AG04450 (cell line): ENCODE data around the gene CAND2. TPM values are rescaled to one million over a fixed set of nuclear protein-coding genes. Genes with fewer than 3 reads are reported as not detected.

ENCODE experiments used
- CTCF ChIA-PET: fragments of 300-600, 350-600 bp; formaldehyde crosslinking; extraction: SDS; loops from one replicate; lab custom pipeline; 2022; ENCODE audit warnings: antibody characterized with exemption, inconsistent platforms; lab: Charles Lee
- POLR2A ChIA-PET: fragments of 350-600 bp; formaldehyde crosslinking; extraction: SDS; loops from one replicate; lab custom pipeline; 2021; ENCODE audit warnings: antibody characterized with exemption, inconsistent platforms; lab: Yijun Ruan, JAX
- DNase-seq: peaks from one replicate; pipeline ENCODE4 v3.0.0-alpha.2; 2011; ENCODE audit warnings: low read depth, low spot score
- H3K27ac ChIP-seq: one replicate; pipeline ENCODE4 v1.5.1; 2012; ENCODE audit warnings: low read depth, low read length, control low read depth
- H3K27me3 ChIP-seq: one replicate; pipeline ENCODE4 v1.6.0; 2012; ENCODE audit warnings: low read length; ENCODE audit not compliant: control insufficient read depth, insufficient read depth
- H3K4me3 ChIP-seq: 2 replicates; pipeline ENCODE4 v1.5.1; 2011; ENCODE audit warnings: mild to moderate bottlenecking, low read depth, low read length, control low read depth
- H3K9me3 ChIP-seq: 2 replicates; pipeline ENCODE4 v1.5.1; 2012; ENCODE audit warnings: low read length; ENCODE audit not compliant: control insufficient read depth, insufficient read depth
- polyA plus RNA-seq: library from polyadenylated mRNA; depleted of rRNA; stranded (reverse); fragments of >200 nt; gene quantifications from 2 replicates; pipeline ENCODE4 v1.2.3, GENCODE V29; 2011
- TF ChIP-seq, protein P1 (sequence below): IDR thresholded peaks from 2 replicates; pipeline ENCODE4 v1.5.1; 2011; ENCODE audit warnings: low read depth, low read length, control low read depth, inconsistent platforms

CAND2 gene
- polyA plus RNA-seq, 1 experiment: 5.8 TPM

DNA sequence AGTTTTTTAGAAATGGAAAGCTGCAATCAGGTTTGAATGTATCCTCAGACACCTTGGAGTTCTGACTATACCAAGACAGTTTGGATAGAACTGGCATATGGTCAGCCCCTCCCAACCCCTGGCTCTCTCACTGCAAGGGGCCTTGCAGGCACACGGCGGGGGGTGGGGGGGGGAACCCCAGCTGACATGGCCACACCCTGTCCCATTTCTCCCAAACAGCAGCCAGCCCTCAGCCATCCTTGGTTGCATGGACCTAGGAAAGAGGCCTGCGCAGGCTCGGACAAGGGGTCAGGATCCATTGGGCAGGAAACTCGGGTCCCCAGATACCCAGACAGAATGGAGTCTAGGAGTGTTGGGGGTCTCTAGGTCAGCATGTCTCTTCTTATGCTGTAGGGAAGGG lies 14.5 kb downstream of the CAND2 start:
- ChIA-PET CTCF (interaction anchor here (0.8 to 2.3 kb wide), 8 partner anchors 9 to 233 kb away, joined by 3 to 11 read pairs (median 5); no protein-coding TSS in a partner anchor), POLR2A (interaction anchor here (0.6 to 2.2 kb wide), 4 partner anchors 14 to 161 kb away, joined by 3 to 14 read pairs (median 9); partner anchors contain the start of genes CAND2 and RPL32)

DNA sequence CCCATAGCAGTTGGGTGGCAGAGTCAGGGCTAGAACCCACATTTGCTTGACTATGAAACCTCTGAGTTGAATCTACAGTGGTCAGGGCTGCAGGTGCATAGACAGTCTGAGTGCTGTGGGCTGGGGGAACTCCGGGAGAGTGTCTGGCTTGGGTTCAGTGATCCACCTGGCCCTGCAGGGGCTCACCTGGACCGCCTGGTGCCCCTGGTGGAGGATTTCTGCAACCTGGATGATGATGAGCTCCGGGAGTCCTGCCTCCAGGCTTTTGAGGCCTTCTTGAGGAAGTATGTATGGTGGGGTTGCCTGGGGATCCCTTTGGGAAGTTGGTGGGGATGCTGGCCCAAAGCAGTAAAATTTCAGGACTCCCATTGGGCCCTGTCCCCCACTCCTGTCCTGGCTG lies 16.3 kb downstream of the CAND2 start:
- CTCF ChIA-PET: interaction anchor here (1.3 kb wide), 1 partner anchor 26 kb away, joined by 3 read pairs; no protein-coding TSS in a partner anchor
- POLR2A ChIA-PET: no interaction called here
- no peak for DNase-seq

More for the DNA sequence above, 14.5 kb downstream of the CAND2 start:
- Histone ChIP-seq H3K27ac (no peak overlapping the region), H3K4me3 (no peak overlapping the region), H3K9me3 (no peaks in the 10 kb centered on the region; the same call in 1 of the 2 replicates), H3K27me3 (no peaks in the 10 kb centered on the region)
- DNase-seq: no peak
- TF ChIP-seq, protein P1, sequence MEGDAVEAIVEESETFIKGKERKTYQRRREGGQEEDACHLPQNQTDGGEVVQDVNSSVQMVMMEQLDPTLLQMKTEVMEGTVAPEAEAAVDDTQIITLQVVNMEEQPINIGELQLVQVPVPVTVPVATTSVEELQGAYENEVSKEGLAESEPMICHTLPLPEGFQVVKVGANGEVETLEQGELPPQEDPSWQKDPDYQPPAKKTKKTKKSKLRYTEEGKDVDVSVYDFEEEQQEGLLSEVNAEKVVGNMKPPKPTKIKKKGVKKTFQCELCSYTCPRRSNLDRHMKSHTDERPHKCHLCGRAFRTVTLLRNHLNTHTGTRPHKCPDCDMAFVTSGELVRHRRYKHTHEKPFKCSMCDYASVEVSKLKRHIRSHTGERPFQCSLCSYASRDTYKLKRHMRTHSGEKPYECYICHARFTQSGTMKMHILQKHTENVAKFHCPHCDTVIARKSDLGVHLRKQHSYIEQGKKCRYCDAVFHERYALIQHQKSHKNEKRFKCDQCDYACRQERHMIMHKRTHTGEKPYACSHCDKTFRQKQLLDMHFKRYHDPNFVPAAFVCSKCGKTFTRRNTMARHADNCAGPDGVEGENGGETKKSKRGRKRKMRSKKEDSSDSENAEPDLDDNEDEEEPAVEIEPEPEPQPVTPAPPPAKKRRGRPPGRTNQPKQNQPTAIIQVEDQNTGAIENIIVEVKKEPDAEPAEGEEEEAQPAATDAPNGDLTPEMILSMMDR: no peak

DNA sequence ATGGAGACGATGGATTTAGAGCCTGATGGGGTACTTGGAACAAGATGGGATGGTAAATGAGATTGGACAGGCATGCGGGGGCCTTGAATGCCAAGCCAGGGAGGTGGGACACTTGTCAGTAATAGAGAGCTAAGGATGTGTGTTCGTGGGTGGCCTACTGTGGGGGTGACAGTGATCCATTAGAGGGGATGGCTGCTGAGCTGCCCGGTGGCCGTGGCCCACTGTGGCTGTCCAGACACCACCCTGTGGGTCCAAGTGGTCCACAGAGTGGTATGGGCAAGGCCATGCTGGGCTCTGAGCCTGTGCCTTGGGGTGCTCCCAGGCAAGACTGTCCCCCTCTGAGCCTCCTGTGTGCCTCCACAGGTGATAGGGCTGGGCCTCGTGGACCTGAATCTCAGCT lies 17.5 kb downstream of the CAND2 start:
- no peaks in the 10 kb centered on the region for H3K27me3 ChIP-seq
- H3K4me3 ChIP-seq: no peak overlapping the region
- no peak for DNase-seq
- CTCF ChIA-PET: interaction anchor here (1.3 kb wide), 1 partner anchor 27 kb away, joined by 3 read pairs; no protein-coding TSS in a partner anchor
- POLR2A ChIA-PET: no interaction called here
- no peaks in the 10 kb centered on the region for H3K9me3 ChIP-seq
- no peak overlapping the region for H3K27ac ChIP-seq
- TF ChIP-seq, protein P1: no peak

More for the DNA sequence above, 16.3 kb downstream of the CAND2 start:
- H3K4me3 ChIP-seq: no peak overlapping the region
- H3K27ac ChIP-seq: no peak overlapping the region
- no peaks in the 10 kb centered on the region for H3K27me3 ChIP-seq
- TF ChIP-seq, protein P1: no peak
- H3K9me3 ChIP-seq: no peaks in the 10 kb centered on the region; the same call in 1 of the 2 replicates

DNA sequence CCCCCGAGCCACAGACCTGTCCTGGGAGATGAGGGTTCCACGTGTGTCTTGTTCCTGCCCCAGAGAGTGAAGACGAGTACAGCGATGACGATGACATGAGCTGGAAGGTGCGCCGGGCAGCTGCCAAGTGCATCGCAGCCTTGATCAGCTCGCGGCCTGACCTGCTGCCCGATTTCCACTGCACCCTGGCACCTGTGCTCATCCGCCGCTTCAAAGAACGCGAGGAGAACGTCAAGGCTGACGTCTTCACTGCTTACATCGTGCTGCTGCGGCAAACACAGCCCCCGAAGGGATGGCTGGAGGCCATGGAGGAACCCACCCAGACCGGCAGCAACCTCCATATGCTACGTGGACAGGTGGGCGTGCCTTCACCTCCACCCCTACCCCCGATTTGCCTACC lies 18.6 kb downstream of the CAND2 start:
- TF ChIP-seq, protein P1: no peak
- ChIA-PET CTCF (interaction anchor here (0.6 to 1.1 kb wide), 2 partner anchors 31 to 138 kb away, joined by 4 to 5 read pairs; no protein-coding TSS in a partner anchor), POLR2A (interaction anchor here (0.6 kb wide), 1 partner anchor 1108 kb away, joined by 9 read pairs; no protein-coding TSS in a partner anchor)

DNA sequence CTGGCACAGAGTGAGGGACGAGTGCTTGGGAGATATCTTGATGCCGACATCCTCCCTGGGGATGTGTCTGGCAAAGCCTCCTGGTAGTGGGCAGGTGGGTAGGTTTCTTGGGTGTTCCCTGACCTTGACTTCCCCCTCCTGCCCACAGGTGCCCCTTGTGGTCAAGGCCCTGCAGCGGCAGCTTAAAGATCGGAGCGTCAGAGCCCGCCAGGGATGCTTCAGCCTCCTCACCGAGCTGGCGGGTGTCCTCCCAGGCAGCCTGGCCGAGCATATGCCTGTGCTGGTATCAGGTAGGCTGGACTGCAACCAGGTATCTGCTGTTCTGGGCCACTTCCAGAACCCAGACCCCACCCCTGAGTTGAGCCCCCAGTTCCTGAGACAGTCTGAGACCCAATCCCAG lies 19.2 kb downstream of the CAND2 start:
- CTCF ChIA-PET: interaction anchor here (1.1 kb wide), 1 partner anchor 32 kb away, joined by 4 read pairs; no protein-coding TSS in a partner anchor
- H3K4me3 ChIP-seq: no peak overlapping the region
- H3K27me3 ChIP-seq: no peaks in the 10 kb centered on the region
- no peak for DNase-seq
- no peaks in the 10 kb centered on the region for H3K9me3 ChIP-seq
- no peak overlapping the region for H3K27ac ChIP-seq
- POLR2A ChIA-PET: interaction anchor here (0.6 kb wide), 1 partner anchor 1109 kb away, joined by 9 read pairs; no protein-coding TSS in a partner anchor
- TF ChIP-seq, protein P1: no peak

More for the DNA sequence above, 18.6 kb downstream of the CAND2 start:
- no peak overlapping the region for H3K4me3 ChIP-seq
- H3K27me3 ChIP-seq: no peaks in the 10 kb centered on the region
- H3K27ac ChIP-seq: no peak overlapping the region
- DNase-seq: no peak
- H3K9me3 ChIP-seq: no peaks in the 10 kb centered on the region
